ENCODE results near the gene LYL1.
A peak's percentile ranks its signal among the peaks of the same experiment; 100 is the strongest.

The LYL1 gene

GRCh38 chr19:13071444-13072187, 31.0 kb downstream of the LYL1 start:
- no peak for DNase-seq

DNA sequence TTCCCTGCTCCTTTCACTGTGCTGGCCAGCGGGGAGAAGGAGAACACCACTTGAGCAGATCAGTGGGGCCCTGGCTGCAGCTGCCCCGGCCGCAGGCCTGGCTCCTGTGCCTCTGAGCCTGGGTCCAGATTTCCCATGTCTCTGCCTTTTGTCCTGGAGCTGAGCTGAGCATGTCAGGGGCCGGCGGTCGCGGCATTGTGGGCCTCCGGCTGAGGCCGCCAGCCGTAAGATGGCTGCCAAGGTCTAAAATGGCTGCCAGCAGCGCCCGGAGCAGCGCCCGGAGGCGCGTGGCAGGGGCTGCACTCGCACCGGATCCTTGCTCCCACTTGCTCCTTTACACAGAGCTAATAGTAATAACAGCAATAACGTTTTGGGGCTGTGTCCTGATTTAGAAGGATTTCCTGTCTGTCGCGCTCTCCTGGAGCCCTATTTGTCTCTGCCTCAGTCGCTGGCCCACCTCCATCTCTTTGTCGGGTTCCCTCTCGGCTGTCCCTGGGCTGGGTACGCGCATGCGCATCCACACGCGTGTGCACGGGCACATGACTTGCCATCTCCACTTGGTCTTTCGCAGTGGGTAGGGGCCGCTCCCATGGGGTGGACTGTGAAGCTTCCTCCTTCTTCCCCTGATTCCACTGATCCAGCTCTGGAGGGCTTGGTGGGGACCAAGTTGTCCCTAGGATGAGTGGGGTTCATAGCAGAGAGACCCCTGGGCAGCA, 32.1 kb downstream of the LYL1 start:
- DNase-seq: no peak

GRCh38 chr19:13069415-13070359, 33.0 kb downstream of the LYL1 start:
- no peak for DNase-seq

GRCh38 chr19:13068085-13068846, 34.4 kb downstream of the LYL1 start:
- DNase-seq: no peak

DNA sequence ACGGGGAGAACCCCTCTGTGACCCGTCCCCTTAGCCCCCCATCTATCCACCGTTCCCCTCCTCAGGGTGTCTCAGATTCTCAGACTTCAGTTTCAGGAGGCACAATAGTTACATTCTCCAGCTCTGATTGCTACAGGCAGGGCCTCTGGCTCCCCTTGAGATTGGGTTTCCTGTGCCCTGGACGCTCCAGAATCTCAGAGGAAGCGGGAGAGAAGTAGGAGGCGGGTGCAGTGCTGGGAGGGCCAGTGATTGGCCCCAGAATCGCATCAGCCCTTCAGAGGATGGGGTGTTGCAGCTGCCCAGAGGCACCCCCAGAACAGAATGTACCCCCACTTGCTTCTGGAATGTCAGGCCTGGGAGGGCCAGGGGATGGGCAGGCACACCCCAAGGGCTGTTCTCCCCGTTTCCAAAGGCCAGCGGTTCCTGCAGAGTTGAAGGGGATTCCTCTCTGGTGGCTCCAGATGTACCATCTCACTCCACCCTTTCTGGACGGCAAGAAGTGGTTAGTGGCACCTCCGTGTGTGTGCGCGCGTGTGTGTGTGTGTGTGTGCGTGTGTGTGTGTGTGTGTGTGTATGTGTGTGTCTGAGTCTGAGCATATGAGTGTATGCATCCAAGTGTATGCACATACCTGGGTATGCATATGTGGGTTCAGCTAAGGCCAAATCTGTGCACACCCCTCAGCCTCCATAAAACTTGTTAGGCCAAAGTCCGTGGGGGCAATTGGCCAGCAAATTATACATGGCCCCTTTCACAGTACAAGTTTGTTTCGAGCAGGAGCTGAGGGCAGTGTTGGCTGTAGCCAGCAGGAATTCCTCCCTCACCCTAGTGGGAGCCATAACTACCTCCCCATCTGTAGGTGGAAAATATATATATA, 35.5 kb downstream of the LYL1 start:
- DNase-seq: no peak

- DNase-seq: no peak
These were observed 36.4 kb downstream of the LYL1 start for GRCh38 chr19:13066226-13066625.

- DNase-seq: no peak
These were observed 38.6 kb downstream of the LYL1 start for GRCh38 chr19:13064092-13064489.

DNA sequence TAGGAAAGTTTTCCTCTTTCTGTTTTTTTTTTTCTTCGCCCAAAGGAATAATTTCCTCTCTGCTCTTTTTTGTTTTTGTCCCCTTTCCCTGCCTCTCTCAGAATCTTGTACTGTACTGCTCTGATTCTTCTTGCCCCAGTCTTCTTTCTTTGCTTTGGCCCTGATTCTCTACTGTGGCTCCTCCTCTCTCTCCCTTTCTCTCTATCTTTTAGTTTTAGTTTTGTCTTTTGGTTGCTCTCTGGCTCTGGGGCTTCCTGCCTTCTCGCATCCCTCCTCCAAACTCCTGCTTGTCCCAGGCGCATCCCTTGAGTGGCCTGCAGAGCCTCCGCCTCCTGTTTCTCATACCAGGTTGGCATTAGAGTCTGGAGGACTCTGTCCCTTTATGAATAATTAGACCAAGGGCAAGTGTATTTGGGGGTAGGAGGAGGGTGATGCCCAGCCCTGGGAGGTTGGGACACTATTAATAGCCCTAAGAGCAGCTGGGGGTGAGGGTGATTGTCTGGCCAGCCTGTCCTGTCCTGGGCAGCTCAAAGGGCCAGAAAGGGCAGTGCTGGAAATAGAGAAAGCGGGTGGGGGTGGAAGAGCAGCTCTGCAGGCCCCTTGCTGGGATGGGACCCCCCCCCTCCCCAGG, 39.1 kb downstream of the LYL1 start:
- no peak for DNase-seq

DNA sequence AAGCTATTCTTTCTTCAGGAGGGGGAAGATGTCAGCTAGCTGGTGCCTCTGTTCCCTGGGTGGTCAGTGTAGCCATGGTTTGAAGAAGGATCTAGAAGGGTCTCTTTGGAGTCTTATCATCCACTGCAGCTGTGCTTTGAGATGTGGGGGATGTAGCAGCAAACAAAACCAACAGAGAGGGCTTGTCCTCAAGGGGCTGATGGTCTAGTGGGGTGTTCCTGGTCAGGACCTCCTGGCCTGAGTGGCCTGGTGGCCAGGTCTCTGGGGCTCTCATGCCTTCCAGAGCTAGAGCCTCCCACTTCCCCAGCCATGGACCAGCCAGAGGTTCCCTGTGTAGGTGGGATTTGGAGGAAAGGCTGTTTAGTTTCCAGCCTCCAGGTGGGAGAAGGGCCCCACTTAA, 40.3 kb downstream of the LYL1 start:
- no peak for DNase-seq

- DNase-seq: peak; percentile 76
These were observed 41.4 kb downstream of the LYL1 start for GRCh38 chr19:13060964-13061927.

GRCh38 chr19:13060233-13060963, 42.3 kb downstream of the LYL1 start:
- DNase-seq: no peak

DNA sequence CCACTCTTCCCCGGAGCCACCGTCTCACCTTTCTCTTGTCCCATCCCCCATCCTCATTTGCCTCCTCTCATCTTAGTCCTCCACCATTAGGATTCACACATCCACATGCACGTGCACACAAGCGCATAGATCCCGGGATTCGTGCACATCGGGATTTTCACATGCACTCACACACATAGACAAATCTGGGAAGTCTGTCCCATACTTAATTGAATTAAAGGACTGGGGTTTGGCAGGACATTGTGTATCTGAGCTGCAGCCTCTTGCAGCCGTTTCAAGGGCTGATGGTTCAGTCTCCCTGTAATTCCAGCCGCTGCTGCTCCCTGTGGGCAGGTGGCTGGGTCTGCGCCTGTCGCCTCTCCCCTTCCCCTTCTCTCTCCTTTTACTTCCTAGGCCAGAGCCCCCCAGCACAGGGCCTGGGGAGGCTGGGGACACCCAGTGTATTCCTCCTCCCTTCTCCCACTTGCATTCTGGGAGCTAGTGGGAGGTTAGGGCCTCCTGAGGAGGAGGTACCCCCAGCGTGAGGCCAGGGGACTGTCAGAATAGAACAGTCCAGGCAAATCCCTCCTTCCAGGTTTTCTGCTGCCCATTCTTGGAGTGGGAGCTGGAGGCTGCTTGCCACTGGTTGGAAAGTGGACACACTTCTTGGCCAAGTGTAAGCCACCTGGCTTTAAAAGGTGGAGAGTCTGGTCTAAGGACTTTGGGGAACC, 43.6 kb downstream of the LYL1 start:
- no peak for DNase-seq

DNA sequence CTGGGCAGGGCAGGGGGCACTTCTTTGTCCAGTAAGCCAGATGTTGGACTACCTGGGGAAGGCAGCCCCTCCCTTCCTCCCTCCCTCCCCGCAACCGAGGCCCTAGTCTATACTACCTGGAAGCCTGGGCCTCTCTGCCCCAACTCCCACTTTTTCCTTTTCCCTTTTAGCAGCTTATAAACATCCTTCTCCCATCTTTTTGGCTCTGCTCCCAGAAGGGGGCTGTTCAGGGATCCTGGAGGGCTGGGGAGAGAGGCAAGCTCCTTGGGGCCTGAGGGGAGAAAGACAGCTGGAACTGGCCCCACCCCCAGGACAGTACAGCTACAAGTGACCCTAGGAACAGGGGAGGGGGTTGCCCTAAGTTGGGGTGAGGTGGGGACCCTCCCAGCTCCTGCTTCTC, 44.9 kb downstream of the LYL1 start:
- DNase-seq: peak; percentile 67

GRCh38 chr19:13057147-13057572, 45.5 kb downstream of the LYL1 start:
- no peak for DNase-seq

- peak; percentile 96 for DNase-seq
These were observed 46.5 kb downstream of the LYL1 start for GRCh38 chr19:13056052-13056660.

GRCh38 chr19:13055213-13056051, 47.2 kb downstream of the LYL1 start:
- DNase-seq: peak; percentile 98

- DNase-seq: no peak
These were observed 47.9 kb downstream of the LYL1 start for GRCh38 chr19:13054626-13055212.

Data from fibroblast of skin of right biceps (primary cell).